DND-41 (cell line): ENCODE results near the gene ZSCAN25.

Experiments used
- ATAC-seq: fragments of 200-7000 bp; cut with Tn5 transposase; 3 replicates; pipeline ENCODE4 v1.9.1; 2021; ENCODE audit warnings: low read depth; ENCODE audit not compliant: insufficient read depth
- DNase-seq: peaks from one replicate; pipeline ENCODE4 v3.0.0-alpha.2; 2020
- H2AFZ ChIP-seq: 2 replicates; pipeline ENCODE4 v1.6.0; 2012; ENCODE audit warnings: low read depth, low read length
- H3K27ac ChIP-seq: 2 replicates; pipeline ENCODE4 v1.5.1; 2012; ENCODE audit warnings: low read length, inconsistent platforms
- H3K27me3 ChIP-seq: fragments of 200-600 bp; sonication (generic); 2 replicates; pipeline ENCODE4 v1.6.0; 2012; ENCODE audit warnings: low read length, mild to moderate bottlenecking, inconsistent platforms; ENCODE audit not compliant: insufficient read depth, poor library complexity
- H3K36me3 ChIP-seq: 2 replicates; pipeline ENCODE4 v1.5.1; 2012; ENCODE audit warnings: low read length, inconsistent platforms; ENCODE audit not compliant: insufficient read depth
- H3K4me1 ChIP-seq: 2 replicates; pipeline ENCODE4 v1.5.1; 2012; ENCODE audit warnings: mild to moderate bottlenecking, low read length; ENCODE audit not compliant: insufficient read depth
- H3K4me2 ChIP-seq: 2 replicates; pipeline ENCODE4 v1.6.0; 2012; ENCODE audit warnings: mild to moderate bottlenecking, moderate library complexity, low read length, inconsistent platforms; ENCODE audit not compliant: insufficient read depth
- H3K4me3 ChIP-seq, 2 experiments: fragments of 200-600 bp in 1 of 2; shearing (Covaris generic) in 1 of 2; 2 replicates each; pipeline ENCODE4 v1.5.1; 2012 to 2016; ENCODE audit warnings: inconsistent platforms in 2 of 2, low read length in 2 of 2, mild to moderate bottlenecking in 2 of 2, low read depth in 1 of 2, moderate library complexity in 1 of 2
- H3K79me2 ChIP-seq: 2 replicates; pipeline ENCODE4 v1.6.0; 2012; ENCODE audit warnings: low read length, inconsistent platforms; ENCODE audit not compliant: insufficient read depth
- H3K9ac ChIP-seq: 2 replicates; pipeline ENCODE4 v1.6.0; 2012; ENCODE audit warnings: low read depth, mild to moderate bottlenecking, inconsistent platforms, low read length, moderate library complexity
- H3K9me3 ChIP-seq: 2 replicates; pipeline ENCODE4 v1.5.1; 2012; ENCODE audit warnings: low read length, moderate library complexity, mild to moderate bottlenecking, inconsistent platforms; ENCODE audit not compliant: insufficient read depth, severe bottlenecking
- H4K20me1 ChIP-seq: 2 replicates; pipeline ENCODE4 v1.6.0; 2012; ENCODE audit warnings: low read length; ENCODE audit not compliant: insufficient read depth
- CTCF ChIP-seq: IDR thresholded peaks from 2 replicates; pipeline ENCODE4 v1.5.1; 2012; ENCODE audit warnings: borderline replicate concordance, low read length, moderate library complexity, mild to moderate bottlenecking; ENCODE audit not compliant: poor library complexity, severe bottlenecking; ENCODE audit errors: extremely low read depth
- EZH2 ChIP-seq: IDR thresholded peaks from 3 replicates; pipeline ENCODE4 v1.6.1; 2012; ENCODE audit warnings: borderline replicate concordance, low read depth, mild to moderate bottlenecking, moderate library complexity, low read length, inconsistent platforms; ENCODE audit not compliant: severe bottlenecking

The ZSCAN25 gene

GRCh38 chr7:99625961-99626360 lies 9.2 kb downstream of the ZSCAN25 start:
- Histone ChIP-seq H3K4me2 (peak overlapping the region; percentile 63; the same call in 1 of the 2 replicates), H3K9ac (peak overlapping the region; percentile 62; the same call in 1 of the 2 replicates), H4K20me1 (peaks cover 10% of the 10 kb centered on the region; the same call in 1 of the 2 replicates), H3K79me2 (peaks cover 46% of the 10 kb centered on the region), H3K27ac (peak overlapping the region; percentile 99), H3K4me3 (peak overlapping the region in 1 of 2 experiments; percentile 9; a peak in 1 of 4 replicates), H3K4me1 (peaks cover 53% of the 10 kb centered on the region), H2AFZ (no peak overlapping the region), H3K36me3 (peaks cover 97% of the 10 kb centered on the region), H3K27me3 (no peaks in the 10 kb centered on the region), H3K9me3 (no peaks in the 10 kb centered on the region)
- TF ChIP-seq CTCF (no peak), EZH2 (no peak)
- DNase-seq, result no peak
- ATAC-seq, result no peak

- H2AFZ ChIP-seq, result no peak overlapping the region
- H3K9me3 ChIP-seq, result no peaks in the 10 kb centered on the region
- no peak overlapping the region for H3K4me3 ChIP-seq
- no peaks in the 10 kb centered on the region for H3K27me3 ChIP-seq
- H3K79me2 ChIP-seq, result peaks cover 44% of the 10 kb centered on the region
- H4K20me1 ChIP-seq, result peaks cover 10% of the 10 kb centered on the region; the same call in 1 of the 2 replicates
- H3K4me2 ChIP-seq, result no peak overlapping the region
- peaks cover 46% of the 10 kb centered on the region for H3K4me1 ChIP-seq
- peaks cover 97% of the 10 kb centered on the region for H3K36me3 ChIP-seq
- no peak overlapping the region; the same call in 1 of the 2 replicates for H3K9ac ChIP-seq
- peak overlapping the region; percentile 99; the same call in 1 of the 2 replicates for H3K27ac ChIP-seq
- TF ChIP-seq CTCF (no peak), EZH2 (no peak)
- no peak for DNase-seq
- no peak for ATAC-seq
Measured at GRCh38 chr7:99626661-99627060, 9.9 kb downstream of the ZSCAN25 start.

- DNase-seq (no peak), ATAC-seq (no peak)
- H3K27me3 ChIP-seq, result no peaks in the 10 kb centered on the region
- H3K27ac ChIP-seq, result no peak overlapping the region
- H3K4me3 ChIP-seq, result no peak overlapping the region
- H3K4me1 ChIP-seq, result peaks cover 38% of the 10 kb centered on the region
- H2AFZ ChIP-seq, result no peak overlapping the region
- peaks cover 49% of the 10 kb centered on the region for H3K79me2 ChIP-seq
- no peaks in the 10 kb centered on the region for H3K9me3 ChIP-seq
- peaks cover 18% of the 10 kb centered on the region; the same call in 1 of the 2 replicates for H4K20me1 ChIP-seq
- no peak overlapping the region for H3K9ac ChIP-seq
- H3K36me3 ChIP-seq, result peaks cover 95% of the 10 kb centered on the region
- TF ChIP-seq EZH2 (no peak), CTCF (no peak)
- no peak overlapping the region for H3K4me2 ChIP-seq
Measured at GRCh38 chr7:99627513-99627912, 10.8 kb downstream of the ZSCAN25 start.
